Measurements from ENCODE around the gene TEX14. TPM values are rescaled to one million over a fixed set of nuclear protein-coding genes. Genes with fewer than 3 reads are reported as not detected.
A peak's percentile ranks its signal among the peaks of the same experiment; 100 is the strongest.
"Not testable (repeated sequence)": the region's sequence is repeated elsewhere in the genome, so short reads cannot be mapped to it uniquely, and the experiment has no call there.

Gene TEX14
- total RNA-seq, 1 donor from 2014 or later: not detected

DNA sequence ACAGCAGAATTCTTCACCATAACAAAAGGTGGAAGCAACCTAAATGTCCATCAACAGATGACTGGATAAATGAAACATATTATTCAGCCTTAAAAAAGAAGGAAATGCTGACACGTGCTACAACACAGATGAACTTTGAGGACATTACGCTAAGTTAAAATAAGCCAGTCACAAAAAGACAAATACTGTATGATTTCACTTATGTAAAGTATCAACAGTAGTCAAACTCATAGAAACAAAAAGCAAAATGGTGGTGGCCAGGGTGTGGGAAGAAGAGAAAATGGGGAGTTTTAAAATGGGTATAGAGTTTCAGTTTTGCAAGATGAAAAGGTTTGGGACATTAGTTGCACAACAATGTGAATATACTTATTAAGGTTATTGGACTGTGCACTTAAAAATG lies 127.6 kb downstream of the TEX14 start:
- TF ChIP-seq, protein P1, sequence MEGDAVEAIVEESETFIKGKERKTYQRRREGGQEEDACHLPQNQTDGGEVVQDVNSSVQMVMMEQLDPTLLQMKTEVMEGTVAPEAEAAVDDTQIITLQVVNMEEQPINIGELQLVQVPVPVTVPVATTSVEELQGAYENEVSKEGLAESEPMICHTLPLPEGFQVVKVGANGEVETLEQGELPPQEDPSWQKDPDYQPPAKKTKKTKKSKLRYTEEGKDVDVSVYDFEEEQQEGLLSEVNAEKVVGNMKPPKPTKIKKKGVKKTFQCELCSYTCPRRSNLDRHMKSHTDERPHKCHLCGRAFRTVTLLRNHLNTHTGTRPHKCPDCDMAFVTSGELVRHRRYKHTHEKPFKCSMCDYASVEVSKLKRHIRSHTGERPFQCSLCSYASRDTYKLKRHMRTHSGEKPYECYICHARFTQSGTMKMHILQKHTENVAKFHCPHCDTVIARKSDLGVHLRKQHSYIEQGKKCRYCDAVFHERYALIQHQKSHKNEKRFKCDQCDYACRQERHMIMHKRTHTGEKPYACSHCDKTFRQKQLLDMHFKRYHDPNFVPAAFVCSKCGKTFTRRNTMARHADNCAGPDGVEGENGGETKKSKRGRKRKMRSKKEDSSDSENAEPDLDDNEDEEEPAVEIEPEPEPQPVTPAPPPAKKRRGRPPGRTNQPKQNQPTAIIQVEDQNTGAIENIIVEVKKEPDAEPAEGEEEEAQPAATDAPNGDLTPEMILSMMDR (IDR thresholded peaks at IDR 0.05): no peak
- Histone ChIP-seq H3K36me3 (no peaks in the 10 kb centered on the region), H3K27me3 (no peaks in the 10 kb centered on the region), H3K4me3 (no peak overlapping the region), H3K9me3 (no peaks in the 10 kb centered on the region), H3K4me1 (no peaks in the 10 kb centered on the region), H3K27ac (no peak overlapping the region)
- intact Hi-C loops (cut with DNase I): no loop called here
- DNase-seq (ENCODE audit: low spot score in 2 of 2): no peak

DNA sequence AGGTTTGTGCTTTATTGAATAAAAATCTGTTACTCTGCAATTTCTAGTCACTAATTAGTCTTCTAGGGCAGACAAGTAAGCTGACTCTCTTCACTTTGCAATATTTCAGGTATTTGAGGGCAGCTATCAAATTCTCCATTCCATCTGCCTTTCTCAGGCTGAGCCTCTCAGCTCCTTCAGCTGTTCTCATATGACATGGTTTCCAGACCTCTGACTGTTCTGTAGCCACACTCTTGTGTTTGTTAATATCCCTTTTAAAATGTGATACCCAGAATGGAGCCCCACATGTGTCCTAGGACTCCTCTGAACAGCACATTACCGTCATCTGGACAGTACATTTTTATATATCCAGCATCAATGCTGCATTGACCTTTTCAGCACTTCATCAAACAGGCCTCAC lies 131.3 kb downstream of the TEX14 start:
- intact Hi-C loops (cut with DNase I): no loop called here
- H3K27me3 ChIP-seq: no peaks in the 10 kb centered on the region
- H3K4me1 ChIP-seq: no peaks in the 10 kb centered on the region
- no peak overlapping the region for H3K4me3 ChIP-seq
- no peak for DNase-seq (ENCODE audit: low spot score in 2 of 2)
- TF ChIP-seq, protein P1 (IDR thresholded peaks at IDR 0.05): no peak
- H3K27ac ChIP-seq: no peak overlapping the region
- H3K9me3 ChIP-seq: no peaks in the 10 kb centered on the region
- no peaks in the 10 kb centered on the region for H3K36me3 ChIP-seq

DNA sequence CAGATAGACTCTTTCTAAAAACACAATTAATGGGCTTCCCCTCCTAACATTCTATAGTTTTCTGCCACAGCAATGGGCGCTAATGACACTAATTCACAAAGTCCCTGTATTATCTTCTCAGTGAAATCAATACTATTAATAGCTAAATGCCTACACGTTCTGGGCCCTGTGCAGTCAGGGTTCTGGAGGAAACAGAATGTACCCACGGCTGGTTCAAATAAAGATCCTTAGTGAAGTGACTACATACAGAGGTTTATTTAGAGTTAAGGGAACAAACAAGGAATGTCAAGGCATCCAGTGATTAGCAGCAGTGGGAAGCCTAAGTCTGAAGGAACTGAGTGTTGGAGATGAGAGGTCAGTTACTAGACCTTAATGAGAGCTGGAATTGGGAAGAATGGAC lies 133.9 kb downstream of the TEX14 start:
- no peak for DNase-seq (ENCODE audit: low spot score in 2 of 2)
- Histone ChIP-seq H3K36me3 (no peaks in the 10 kb centered on the region), H3K9me3 (no peaks in the 10 kb centered on the region), H3K27me3 (no peaks in the 10 kb centered on the region), H3K27ac (no peak overlapping the region), H3K4me1 (no peaks in the 10 kb centered on the region), H3K4me3 (no peak overlapping the region)
- TF ChIP-seq, protein P1 (IDR thresholded peaks at IDR 0.05): no peak
- intact Hi-C loops (cut with DNase I): no loop called here

DNA sequence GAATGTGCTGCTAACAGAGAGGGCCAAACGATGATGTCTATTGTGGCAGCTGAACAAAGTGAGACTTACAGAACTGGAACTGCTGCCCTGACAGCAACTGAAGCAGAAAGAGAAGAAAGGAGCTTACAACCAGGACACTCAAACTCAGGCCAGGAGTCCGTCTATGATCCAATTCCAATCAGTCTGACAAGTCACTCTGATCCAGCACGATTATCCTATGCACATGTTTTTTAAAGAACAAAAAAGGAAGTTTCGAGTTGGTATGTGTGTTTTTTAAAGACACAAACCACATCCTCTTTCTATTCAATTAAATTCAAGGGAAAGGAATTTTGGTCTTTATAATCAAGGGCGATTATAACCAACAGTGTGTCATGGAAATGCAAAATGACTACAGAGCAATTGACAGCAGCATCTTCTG lies 135.0 kb downstream of the TEX14 start:
- Histone ChIP-seq H3K27ac (no peak overlapping the region), H3K4me1 (no peaks in the 10 kb centered on the region), H3K9me3 (no peaks in the 10 kb centered on the region), H3K27me3 (no peaks in the 10 kb centered on the region), H3K36me3 (no peaks in the 10 kb centered on the region), H3K4me3 (no peak overlapping the region)
- intact Hi-C loops (cut with DNase I): no loop called here
- TF ChIP-seq, protein P1 (IDR thresholded peaks at IDR 0.05): no peak
- DNase-seq (ENCODE audit: low spot score in 2 of 2): no peak

DNA sequence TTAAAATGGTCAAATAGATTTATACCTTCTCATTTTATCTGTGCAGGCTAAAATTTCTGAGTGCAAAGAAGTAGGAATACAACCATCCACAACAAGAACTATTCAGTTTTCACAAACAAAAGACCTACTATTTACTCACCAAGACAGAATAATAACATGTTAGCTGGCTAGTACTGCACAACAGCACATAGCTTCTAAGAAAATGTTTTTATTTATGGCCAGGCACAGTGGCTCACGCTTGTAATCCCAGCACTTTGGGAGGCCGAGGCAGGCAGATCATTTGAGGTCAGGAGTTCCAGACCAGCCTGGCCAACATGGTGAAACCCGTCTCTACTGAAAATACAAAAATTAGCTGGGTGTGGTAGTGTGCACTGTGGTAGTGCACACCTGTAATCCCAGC lies 136.7 kb downstream of the TEX14 start:
- H3K27ac ChIP-seq; H3K36me3 ChIP-seq; DNase-seq (ENCODE audit: low spot score in 2 of 2); intact Hi-C loops (cut with DNase I); H3K4me3 ChIP-seq; H3K4me1 ChIP-seq; H3K9me3 ChIP-seq; H3K27me3 ChIP-seq: not testable (repeated sequence)

DNA sequence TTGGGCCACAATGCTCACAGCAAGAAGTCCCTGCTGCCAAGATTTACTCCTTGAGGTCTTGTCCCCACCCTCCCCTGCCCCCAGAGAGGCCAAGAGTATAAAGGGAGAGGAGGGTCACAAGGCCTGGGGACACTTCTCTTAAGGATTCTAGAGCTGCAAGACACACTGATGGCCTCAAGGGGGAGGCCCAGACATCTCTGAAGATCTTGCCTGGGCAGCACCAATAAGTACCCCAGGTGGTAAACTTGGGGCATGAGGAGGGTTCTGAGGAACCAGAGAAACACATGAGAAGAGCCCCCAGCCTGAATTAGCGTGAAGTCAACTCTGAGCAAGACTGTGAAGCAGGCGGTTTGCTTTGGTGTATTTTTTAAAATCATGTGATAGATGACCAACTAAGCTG lies 150.6 kb downstream of the TEX14 start:
- intact Hi-C loops (cut with DNase I): no loop called here
- DNase-seq (ENCODE audit: low spot score in 2 of 2): no peak

More for the DNA sequence above, 150.6 kb downstream of the TEX14 start:
- H3K9me3 ChIP-seq: no peaks in the 10 kb centered on the region
- H3K36me3 ChIP-seq: no peaks in the 10 kb centered on the region
- no peak overlapping the region for H3K4me3 ChIP-seq
- H3K4me1 ChIP-seq: no peaks in the 10 kb centered on the region
- H3K27me3 ChIP-seq: no peaks in the 10 kb centered on the region
- TF ChIP-seq, protein P1 (IDR thresholded peaks at IDR 0.05): peak in 1 of 3 experiments; percentile 7
- no peak overlapping the region for H3K27ac ChIP-seq

Data from ascending aorta (tissue), 2 donors.